GM12875 (cell line): Measurements from ENCODE around the gene ZMIZ1.

Experiments
- H3K4me3 ChIP-seq: one replicate; pipeline ENCODE4 v1.5.1; 2011; ENCODE audit warnings: low read depth, low read length, control low read depth
- CTCF ChIP-seq: IDR thresholded peaks from 2 replicates; pipeline ENCODE4 v1.5.1; 2011; ENCODE audit warnings: low read depth, mild to moderate bottlenecking, control low read depth, inconsistent platforms, low read length, moderate library complexity, borderline replicate concordance; ENCODE audit not compliant: insufficient read depth

The ZMIZ1 gene

GRCh38 chr10:79099898-79100448 is 31.2 kb downstream of the ZMIZ1 start:
- no peak overlapping the region for H3K4me3 ChIP-seq
- no peak for TF ChIP-seq CTCF

DNA sequence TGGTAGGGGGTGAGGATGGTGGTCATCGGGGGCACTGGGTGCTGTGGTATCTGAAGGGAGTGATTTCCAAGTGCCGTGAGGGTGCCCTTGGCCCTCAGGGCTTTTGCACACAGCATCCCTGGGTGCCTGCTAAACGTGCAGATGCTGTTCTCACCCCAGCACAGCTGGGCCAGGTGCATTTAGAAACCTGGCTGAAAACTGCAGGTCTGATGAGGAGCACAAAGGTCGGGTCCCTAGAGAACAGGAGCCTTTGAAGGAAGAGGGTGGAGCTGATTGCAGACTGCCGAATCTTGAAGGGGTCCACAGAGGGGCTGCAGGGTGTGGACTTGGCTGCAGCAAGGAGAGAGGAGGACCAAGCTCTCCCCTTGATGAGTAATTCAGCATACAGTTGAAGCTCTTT is 32.0 kb downstream of the ZMIZ1 start:
- TF ChIP-seq CTCF: no peak
- no peak overlapping the region for H3K4me3 ChIP-seq

DNA sequence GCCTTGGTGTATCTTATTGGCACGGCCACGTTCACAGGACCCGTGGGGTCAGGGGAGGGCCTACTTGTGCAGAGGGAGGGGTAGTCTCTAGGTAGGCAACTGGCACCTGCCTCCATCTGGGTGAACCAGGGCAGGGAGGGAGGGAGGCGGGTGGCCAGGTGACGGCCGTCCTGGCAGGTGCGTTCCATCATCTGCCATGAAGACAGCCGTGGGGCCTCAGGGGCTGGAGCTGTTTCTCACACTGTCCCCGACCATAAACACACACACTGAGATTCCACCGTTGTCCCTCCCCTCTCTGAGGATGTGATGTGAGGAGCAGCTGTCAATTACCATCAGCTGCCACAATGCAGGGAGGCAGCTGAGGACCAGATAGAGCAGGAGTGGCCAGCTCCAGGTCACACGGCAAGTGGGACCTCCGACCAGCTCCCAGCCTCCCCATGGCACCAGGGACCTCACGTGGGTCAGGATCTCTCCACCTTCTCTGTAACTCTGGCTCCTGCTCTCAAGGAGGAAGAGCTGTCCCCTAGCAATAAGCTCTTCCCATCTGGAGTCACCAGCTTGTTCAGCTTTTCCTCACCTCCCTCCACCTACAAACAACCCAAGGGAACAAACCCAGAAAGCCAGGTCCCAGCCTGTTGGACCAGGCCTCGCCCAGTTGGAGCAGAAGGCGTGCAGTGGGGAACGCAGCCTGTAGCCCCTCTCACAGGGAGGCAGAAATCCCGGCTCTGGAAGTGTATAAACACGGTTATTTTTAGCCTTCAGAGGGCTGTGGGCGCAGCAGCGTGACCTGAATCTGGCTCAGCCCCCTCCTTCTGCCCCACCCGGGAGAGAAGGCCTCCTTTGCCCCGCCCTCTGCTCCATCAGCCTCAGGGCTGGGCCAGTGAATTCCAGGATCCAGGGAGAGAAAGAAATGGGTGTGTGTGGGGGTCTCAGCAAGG is 33.1 kb downstream of the ZMIZ1 start:
- TF ChIP-seq CTCF: no peak
- H3K4me3 ChIP-seq: no peak overlapping the region

DNA sequence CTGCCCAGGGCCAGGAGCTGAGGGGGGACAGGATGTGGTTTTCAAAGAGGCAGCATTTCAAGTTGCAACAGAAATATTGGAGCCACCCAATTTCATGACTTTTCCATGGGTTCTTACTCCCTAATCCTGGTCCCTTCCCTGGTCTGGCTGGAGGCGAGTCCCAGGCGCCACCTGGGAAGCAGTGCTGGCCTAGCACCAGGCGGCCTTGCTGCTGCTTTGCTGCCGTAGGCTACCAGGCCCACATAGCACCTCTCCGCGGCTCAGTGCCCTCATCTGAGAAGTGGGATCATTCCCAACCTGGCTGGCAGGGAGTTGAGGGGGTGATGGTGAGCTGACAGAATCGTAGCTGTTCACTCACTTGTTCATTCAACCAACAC is 33.7 kb downstream of the ZMIZ1 start:
- TF ChIP-seq CTCF: no peak
- no peak overlapping the region for H3K4me3 ChIP-seq

DNA sequence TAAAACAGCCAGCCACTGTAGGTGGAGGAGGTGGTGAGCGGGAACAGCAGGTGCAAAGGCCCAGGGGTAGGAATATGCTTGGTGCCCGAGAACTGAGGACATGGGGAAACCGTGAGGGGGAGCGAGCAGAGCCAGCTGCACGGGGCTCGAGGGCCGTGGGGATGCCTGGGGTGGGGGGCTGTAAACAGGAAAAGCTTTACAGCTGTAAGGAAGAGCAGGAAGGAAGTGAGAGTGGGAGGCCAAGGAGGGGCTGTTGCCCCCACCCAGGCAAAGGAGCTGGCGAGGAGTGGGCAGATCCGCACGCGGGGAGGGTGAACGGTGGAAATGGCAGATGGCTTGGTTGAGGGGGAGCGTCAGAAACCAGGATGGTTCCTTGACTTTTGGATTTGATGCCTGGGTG is 34.4 kb downstream of the ZMIZ1 start:
- no peak for TF ChIP-seq CTCF
- no peak overlapping the region for H3K4me3 ChIP-seq

- H3K4me3 ChIP-seq: no peak overlapping the region
Measured at GRCh38 chr10:79103585-79103984, 34.8 kb downstream of the ZMIZ1 start.

More at GRCh38 chr10:79103585-79103984, 34.8 kb downstream of the ZMIZ1 start:
- no peak for TF ChIP-seq CTCF
